Measurements from ENCODE around the gene CPED1. TPM values are rescaled to one million over a fixed set of nuclear protein-coding genes. Genes with fewer than 3 reads are reported as not detected.

The CPED1 gene
- total and polyA plus RNA-seq, 2 experiments from 2014 or later, result 0.17 to 0.47 TPM

DNA sequence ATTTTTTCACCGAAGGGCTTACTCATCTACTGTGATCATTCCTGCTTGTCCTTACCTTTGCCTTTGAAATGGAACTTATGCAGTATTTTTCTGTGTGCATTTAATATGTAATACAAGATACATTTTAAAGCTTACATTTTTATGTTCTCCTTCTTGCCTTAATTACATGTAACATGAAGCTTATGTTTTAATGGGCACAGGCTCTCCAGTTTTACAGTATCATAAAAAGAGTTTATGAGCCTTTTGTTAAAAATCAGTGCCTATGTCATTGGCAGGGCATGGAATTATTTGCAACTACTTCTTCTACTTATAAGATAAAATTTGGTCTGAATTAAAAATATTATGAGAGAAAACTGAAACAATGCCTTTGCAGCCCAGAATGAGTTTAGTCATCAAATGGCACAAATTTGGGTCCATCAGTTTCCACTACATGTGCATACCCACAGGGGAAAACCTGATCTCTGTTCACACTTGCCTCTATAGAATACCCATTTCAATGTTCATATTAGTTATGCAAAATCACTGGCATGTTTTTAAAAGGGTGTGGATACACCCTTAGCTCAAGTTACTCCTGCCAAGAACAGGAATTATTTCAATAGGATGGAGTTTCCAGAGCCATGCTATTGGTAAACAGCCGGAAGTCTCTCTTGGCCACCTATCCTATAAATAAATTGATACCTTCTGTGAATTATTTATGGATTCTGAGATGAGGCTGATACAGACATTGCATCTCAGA, 312.3 kb downstream of the CPED1 start:
- H3K4me1 ChIP-seq (ENCODE audit: insufficient read depth), result peaks cover 4% of the 10 kb centered on the region; the same call in 1 of the 2 replicates
- H3K36me3 Mint-ChIP-seq (ENCODE audit: low read depth), result no peaks in the 10 kb centered on the region
- no peaks in the 10 kb centered on the region for H4K20me1 ChIP-seq (replicated peaks; ENCODE audit: insufficient read depth)
- H3K79me2 ChIP-seq (replicated peaks; ENCODE audit: insufficient read depth), result no peaks in the 10 kb centered on the region
- no peaks in the 10 kb centered on the region for H3K9me3 Mint-ChIP-seq
- no peak overlapping the region for H3K27ac ChIP-seq (ENCODE audit: low read depth)
- no peak overlapping the region for H3K27ac Mint-ChIP-seq
- ATAC-seq (no peak), DNase-seq (ENCODE audit: low spot score) (no peak)
- H3K27me3 ChIP-seq (ENCODE audit: insufficient read depth), result no peaks in the 10 kb centered on the region
- no peaks in the 10 kb centered on the region for H3K36me3 ChIP-seq (ENCODE audit: insufficient read depth)
- no peaks in the 10 kb centered on the region for H3F3A ChIP-seq (replicated peaks; ENCODE audit: low read depth)
- H3K4me3 ChIP-seq, result no peak overlapping the region
- H3K4me3 Mint-ChIP-seq, result no peak overlapping the region
- H3K9me2 ChIP-seq (ENCODE audit: insufficient read depth), result no peaks in the 10 kb centered on the region
- no peak for TF ChIP-seq ZNF331 (CRISPR knock-in tag; IDR thresholded peaks at IDR 0.05; ENCODE audit: low read depth)
- TF ChIP-seq, protein P1, sequence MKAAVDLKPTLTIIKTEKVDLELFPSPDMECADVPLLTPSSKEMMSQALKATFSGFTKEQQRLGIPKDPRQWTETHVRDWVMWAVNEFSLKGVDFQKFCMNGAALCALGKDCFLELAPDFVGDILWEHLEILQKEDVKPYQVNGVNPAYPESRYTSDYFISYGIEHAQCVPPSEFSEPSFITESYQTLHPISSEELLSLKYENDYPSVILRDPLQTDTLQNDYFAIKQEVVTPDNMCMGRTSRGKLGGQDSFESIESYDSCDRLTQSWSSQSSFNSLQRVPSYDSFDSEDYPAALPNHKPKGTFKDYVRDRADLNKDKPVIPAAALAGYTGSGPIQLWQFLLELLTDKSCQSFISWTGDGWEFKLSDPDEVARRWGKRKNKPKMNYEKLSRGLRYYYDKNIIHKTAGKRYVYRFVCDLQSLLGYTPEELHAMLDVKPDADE (IDR thresholded peaks at IDR 0.05), result no peak
- no peak for TF ChIP-seq CREB1 (CRISPR knock-in tag; IDR thresholded peaks at IDR 0.05; ENCODE audit: low read depth)
- TF ChIP-seq EZH2phosphoT487 (IDR thresholded peaks at IDR 0.05; ENCODE audit: unreplicated experiment), result no peak
- TF ChIP-seq STAT1 (IDR thresholded peaks at IDR 0.05; ENCODE audit: unreplicated experiment), result no peak
- no peak for TF ChIP-seq NANOG (IDR thresholded peaks at IDR 0.05; ENCODE audit: borderline replicate concordance)
- TF ChIP-seq ZNF114 (CRISPR knock-in tag; IDR thresholded peaks at IDR 0.05), result no peak
- TF ChIP-seq EZH2 (IDR thresholded peaks at IDR 0.05; ENCODE audit: low read depth, unreplicated experiment), result no peak
- TF ChIP-seq CTCF (conservative IDR thresholded peaks at IDR 0.05; ENCODE audit: low read depth in 2 of 2), result no peak
- TF ChIP-seq POLR2AphosphoS5 (IDR thresholded peaks at IDR 0.05; ENCODE audit: low read depth), result no peak
- no peak for TF ChIP-seq ZNF462 (CRISPR knock-in tag; IDR thresholded peaks at IDR 0.05)
- no peak for TF ChIP-seq JUNB (IDR thresholded peaks at IDR 0.05; ENCODE audit: unreplicated experiment)
- TF ChIP-seq, protein P2, sequence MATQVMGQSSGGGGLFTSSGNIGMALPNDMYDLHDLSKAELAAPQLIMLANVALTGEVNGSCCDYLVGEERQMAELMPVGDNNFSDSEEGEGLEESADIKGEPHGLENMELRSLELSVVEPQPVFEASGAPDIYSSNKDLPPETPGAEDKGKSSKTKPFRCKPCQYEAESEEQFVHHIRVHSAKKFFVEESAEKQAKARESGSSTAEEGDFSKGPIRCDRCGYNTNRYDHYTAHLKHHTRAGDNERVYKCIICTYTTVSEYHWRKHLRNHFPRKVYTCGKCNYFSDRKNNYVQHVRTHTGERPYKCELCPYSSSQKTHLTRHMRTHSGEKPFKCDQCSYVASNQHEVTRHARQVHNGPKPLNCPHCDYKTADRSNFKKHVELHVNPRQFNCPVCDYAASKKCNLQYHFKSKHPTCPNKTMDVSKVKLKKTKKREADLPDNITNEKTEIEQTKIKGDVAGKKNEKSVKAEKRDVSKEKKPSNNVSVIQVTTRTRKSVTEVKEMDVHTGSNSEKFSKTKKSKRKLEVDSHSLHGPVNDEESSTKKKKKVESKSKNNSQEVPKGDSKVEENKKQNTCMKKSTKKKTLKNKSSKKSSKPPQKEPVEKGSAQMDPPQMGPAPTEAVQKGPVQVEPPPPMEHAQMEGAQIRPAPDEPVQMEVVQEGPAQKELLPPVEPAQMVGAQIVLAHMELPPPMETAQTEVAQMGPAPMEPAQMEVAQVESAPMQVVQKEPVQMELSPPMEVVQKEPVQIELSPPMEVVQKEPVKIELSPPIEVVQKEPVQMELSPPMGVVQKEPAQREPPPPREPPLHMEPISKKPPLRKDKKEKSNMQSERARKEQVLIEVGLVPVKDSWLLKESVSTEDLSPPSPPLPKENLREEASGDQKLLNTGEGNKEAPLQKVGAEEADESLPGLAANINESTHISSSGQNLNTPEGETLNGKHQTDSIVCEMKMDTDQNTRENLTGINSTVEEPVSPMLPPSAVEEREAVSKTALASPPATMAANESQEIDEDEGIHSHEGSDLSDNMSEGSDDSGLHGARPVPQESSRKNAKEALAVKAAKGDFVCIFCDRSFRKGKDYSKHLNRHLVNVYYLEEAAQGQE (IDR thresholded peaks at IDR 0.05; ENCODE audit: unreplicated experiment), result no peak
- no peak overlapping the region for H2AFZ ChIP-seq
- H3K27me3 Mint-ChIP-seq (ENCODE audit: insufficient read depth, low read depth, poor library complexity), result no peaks in the 10 kb centered on the region
- H3K4me1 Mint-ChIP-seq, result peaks cover 16% of the 10 kb centered on the region; the same call in 2 of the 3 replicates
- H3K4me2 ChIP-seq, result no peak overlapping the region

All from GM23338 (cell line).